Activated CD4-positive, CD25-positive, alpha-beta regulatory T cell (primary cell): ENCODE measurements around the gene BIN2.

Experiments
- DNase-seq, 4 experiments: peaks; one replicate each; lab custom pipeline; 2025; lab: John Stamatoyannopoulos, UW

BIN2 gene

GRCh38 chr12:51323966-51324895, at the start of gene BIN2:
BIN2 (minus strand) TSS chr12:51324174; CDS start chr12:51324102, 72 bp downstream.
- DNase-seq = peak; percentile 24 to 69 (median 52)

- DNase-seq = no peak
Observed at GRCh38 chr12:51373187-51373586, 49.2 kb upstream of the BIN2 start.

- DNase-seq = no peak
Observed at GRCh38 chr12:51372021-51372420, 48.0 kb upstream of the BIN2 start.

- DNase-seq = no peak
Observed at GRCh38 chr12:51371295-51371953, 47.5 kb upstream of the BIN2 start.

- no peak for DNase-seq
Observed at GRCh38 chr12:51370667-51371066, 46.7 kb upstream of the BIN2 start.

GRCh38 chr12:51369581-51369980, 45.6 kb upstream of the BIN2 start:
- DNase-seq = no peak

- DNase-seq = peak; percentile 53 to 83 (median 72)
Observed at GRCh38 chr12:51368640-51369517, 44.9 kb upstream of the BIN2 start.

GRCh38 chr12:51365276-51365675, 41.3 kb upstream of the BIN2 start:
- DNase-seq = no peak

- no peak for DNase-seq
Observed at GRCh38 chr12:51364001-51364400, 40.0 kb upstream of the BIN2 start.

- no peak for DNase-seq
Observed at GRCh38 chr12:51362747-51363342, 38.9 kb upstream of the BIN2 start.

GRCh38 chr12:51362307-51362706, 38.3 kb upstream of the BIN2 start:
- DNase-seq = no peak

- no peak for DNase-seq
Observed at GRCh38 chr12:51361161-51362016, 37.4 kb upstream of the BIN2 start.

GRCh38 chr12:51360315-51360714, 36.3 kb upstream of the BIN2 start:
- DNase-seq = no peak

- DNase-seq = no peak
Observed at GRCh38 chr12:51359851-51360250, 35.9 kb upstream of the BIN2 start.

- no peak for DNase-seq
Observed at GRCh38 chr12:51358496-51358895, 34.5 kb upstream of the BIN2 start.

- no peak for DNase-seq
Observed at GRCh38 chr12:51357374-51358047, 33.5 kb upstream of the BIN2 start.

- DNase-seq = peak in 1 of 4 experiments; percentile 5
Observed at GRCh38 chr12:51351913-51352532, 28.0 kb upstream of the BIN2 start.

GRCh38 chr12:51349026-51349425, 25.1 kb upstream of the BIN2 start:
- no peak for DNase-seq

- DNase-seq = no peak
Observed at GRCh38 chr12:51348116-51348515, 24.1 kb upstream of the BIN2 start.

GRCh38 chr12:51346581-51346980, 22.6 kb upstream of the BIN2 start, which contains the start of gene CELA1:
CELA1 (minus strand) TSS chr12:51346679; CDS start chr12:51346638, 41 bp downstream.
- no peak for DNase-seq
